GM12878 (cell line): ENCODE results near the gene CDKN2B-AS1. TPM values are rescaled to one million over a fixed set of nuclear protein-coding genes. Genes with fewer than 3 reads are reported as not detected.

Experiments
- BHLHE40 ChIP-seq, 2 experiments: fragments of 450-650 bp in 1 of 2; IDR thresholded peaks; 2 replicates each; pipeline ENCODE4 v1.6.1; 2011 to 2017; ENCODE audit warnings: low read depth in 2 of 2, borderline replicate concordance in 1 of 2, improper control_type of control experiment in 1 of 2, low read length in 1 of 2, mild to moderate bottlenecking in 1 of 2
- IRF4 ChIP-seq: IDR thresholded peaks from 2 replicates; pipeline ENCODE4 v1.6.1; 2011; ENCODE audit warnings: low read depth, low read length
- KAT2A ChIP-seq: conservative IDR thresholded peaks from 2 replicates; pipeline ENCODE4 v1.6.1; 2011; ENCODE audit warnings: low read depth, low read length; ENCODE audit not compliant: control insufficient read depth
- MYB ChIP-seq: fragments of 150-350 bp; IDR thresholded peaks from 2 replicates; pipeline ENCODE4 v1.6.1; 2014; ENCODE audit warnings: mild to moderate bottlenecking, low read depth, low read length, borderline replicate concordance
- SIX5 ChIP-seq: IDR thresholded peaks from 2 replicates; pipeline ENCODE4 v1.6.1; 2011; ENCODE audit warnings: mild to moderate bottlenecking, low read depth, low read length, moderate library complexity; ENCODE audit not compliant: severe bottlenecking
- TCF3 ChIP-seq: IDR thresholded peaks from 2 replicates; pipeline ENCODE4 v1.6.1; 2012; ENCODE audit warnings: low read depth, mild to moderate bottlenecking, low read length, borderline replicate concordance; ENCODE audit not compliant: insufficient read depth
- ZBTB4 ChIP-seq: fragments of 450-650 bp; formaldehyde crosslinking; IDR thresholded peaks from 2 replicates; pipeline ENCODE4 v1.4.0; 2022; ENCODE audit warnings: mild to moderate bottlenecking, moderate library complexity
- ZBTB40 ChIP-seq: fragments of 450-650 bp; IDR thresholded peaks from 2 replicates; pipeline ENCODE4 v1.6.1; 2016; ENCODE audit warnings: mild to moderate bottlenecking, moderate library complexity, borderline replicate concordance
- polyA plus RNA-seq, 11 experiments: library from polyadenylated mRNA; depleted of rRNA in 4 of 11; unstranded in 6 of 11; stranded (reverse) in 5 of 11; fragments of >200 nt; fragmentation: Nextera tagmentation in 4 of 11; fragmentation: Illumina TruSeq in 1 of 11; extraction: Ambion mirVana in 4 of 11; extraction: Trizol in 1 of 11; gene quantifications; 1 replicate in 1 of 11; 2 replicates in 10 of 11; pipeline versions ENCODE4 v1.2.1 to v1.2.3, GENCODE V29; 2011 to 2016; ENCODE audit warnings: inconsistent platforms in 2 of 11, missing spikeins in 2 of 11, low read depth in 1 of 11
- total RNA-seq, 4 experiments: library from RNA; depleted of rRNA in 3 of 4; stranded (reverse); fragments of >200 nt in 3 of 4; fragmentation: Illumina TruSeq in 1 of 4; extraction: Trizol in 1 of 4; gene quantifications; 2 replicates each; pipeline versions ENCODE4 v1.2.1 to v1.2.3, GENCODE V29; 2013 to 2021

CDKN2B-AS1 gene
- total and polyA plus RNA-seq, 10 of the 15 experiments (the other 5 are each of a cell fraction or from before 2014, with no cell fraction given), result 0.22 to 2.2 (median 1.0) TPM; not detected in 1

- no peak for TF ChIP-seq ZBTB4
- TF ChIP-seq KAT2A, result no peak
- TF ChIP-seq SIX5, result no peak
- TF ChIP-seq BHLHE40 (IDR thresholded peaks at IDR 0.05; ENCODE audit: borderline replicate concordance in 1 of 2, low read depth in 2 of 2, low read length in 1 of 2), result no peak
- no peak for TF ChIP-seq TCF3
- TF ChIP-seq ZBTB40, result no peak
- no peak for TF ChIP-seq IRF4
- TF ChIP-seq MYB, result no peak
Observed at GRCh38 chr9:21989440-21990189, 5.0 kb upstream of the CDKN2B-AS1 start (continued).
